ENCODE results near the gene SPDYE3. TPM values are rescaled to one million over a fixed set of nuclear protein-coding genes. Genes with fewer than 3 reads are reported as not detected.
"Not testable (repeated sequence)": the region's sequence is repeated elsewhere in the genome, so short reads cannot be mapped to it uniquely, and the experiment has no call there.

The SPDYE3 gene
- total RNA-seq, 6 experiments from 2014 or later, result not detected

DNA sequence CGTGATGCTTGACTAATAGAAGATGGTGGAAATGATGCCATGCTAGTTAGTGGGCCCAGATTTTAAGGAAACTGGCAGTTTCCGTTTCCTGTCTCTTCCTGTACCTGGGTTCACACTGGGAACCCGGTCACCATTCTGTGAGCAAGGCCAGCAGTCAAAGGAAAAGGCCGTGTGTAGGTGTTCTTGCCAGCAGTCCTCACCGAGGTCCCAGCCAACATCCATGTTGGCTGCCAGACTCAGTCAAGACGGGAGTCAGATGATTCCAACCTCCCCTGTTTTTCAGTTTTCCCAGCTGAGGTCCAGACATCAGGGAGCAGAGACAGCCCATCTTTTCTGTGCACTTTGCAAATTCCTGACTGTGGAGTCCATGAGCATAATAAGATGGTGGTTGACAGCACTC lies 35.3 kb downstream of the SPDYE3 start:
- Histone ChIP-seq H3K9me3 (no peaks in the 10 kb centered on the region), H3K27ac (no peak overlapping the region), H3K27me3 (no peaks in the 10 kb centered on the region), H3K36me3 (peaks cover 0 to 37% (median 14%) of the 10 kb centered on the region in 4 donors), H3K4me3 (no peak overlapping the region), H3K4me1 (peaks cover 0 to 11% (median under 1%) of the 10 kb centered on the region in 4 donors)
- intact Hi-C loops (cut with DNase I), result no loop called here
- peak in 1 of 4 donors; percentile 38 for ATAC-seq
- no peak for TF ChIP-seq CTCF (IDR thresholded peaks at IDR 0.05)
- 43% methylated on average over 3 of the region's 6 CpGs for WGBS (ENCODE audit: insufficient coverage, low coverage, low lambda C conversion rate, missing lambda C conversion rate)
- DNase-seq, result no peak

DNA sequence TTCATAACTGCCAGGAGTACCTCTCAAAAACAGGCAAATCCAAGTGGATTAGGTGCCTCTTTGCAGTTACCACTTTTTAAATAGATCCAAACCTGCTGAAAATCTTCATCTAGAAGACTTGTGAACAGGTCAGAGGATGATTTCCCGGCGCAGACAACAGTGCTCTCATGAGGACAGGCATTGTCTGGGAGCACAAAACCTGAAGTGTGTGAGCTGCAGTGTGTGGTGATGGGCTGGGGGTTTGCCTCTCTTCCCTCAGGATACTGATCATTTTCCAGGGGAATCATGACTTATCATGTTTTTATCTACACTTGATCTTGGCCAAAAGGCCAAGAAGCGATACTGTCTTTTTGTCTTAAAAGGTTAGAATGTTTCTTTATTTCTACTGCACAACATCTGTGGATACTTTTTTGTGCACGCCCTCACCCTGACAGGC lies 36.6 kb downstream of the SPDYE3 start:
- intact Hi-C loops (cut with DNase I); H3K9me3 ChIP-seq; H3K27me3 ChIP-seq; H3K27ac ChIP-seq; H3K4me3 ChIP-seq; DNase-seq: not testable (repeated sequence)
- peak in 1 of 4 donors; percentile 11 for ATAC-seq
- 92% methylated on average over 2 of the region's 4 CpGs for WGBS (ENCODE audit: insufficient coverage, low coverage, low lambda C conversion rate, missing lambda C conversion rate)
- H3K36me3 ChIP-seq, result peaks cover 0 to 45% (median 18%) of the 10 kb centered on the region in 4 donors
- peaks cover 0 to 11% (median under 1%) of the 10 kb centered on the region in 4 donors for H3K4me1 ChIP-seq

GRCh38 chr7:100344560-100345287 lies 37.2 kb downstream of the SPDYE3 start:
- peak; percentile 34 to 43 (median 40) for TF ChIP-seq CTCF (IDR thresholded peaks at IDR 0.05)
- intact Hi-C loops (cut with DNase I); H3K27me3 ChIP-seq; DNase-seq; H3K4me3 ChIP-seq; H3K9me3 ChIP-seq: not testable (repeated sequence)
- H3K4me1 ChIP-seq, result peaks cover 0 to 11% (median under 1%) of the 10 kb centered on the region in 4 donors
- WGBS (ENCODE audit: insufficient coverage, low coverage, low lambda C conversion rate, missing lambda C conversion rate), result 58% methylated on average over 6 of the region's 13 CpGs
- peak; percentile 90 to 92 (median 91) for ATAC-seq
- H3K27ac ChIP-seq, result peak overlapping the region in 1 of 3 donors; percentile 18
- H3K36me3 ChIP-seq, result peaks cover 0 to 46% (median 23%) of the 10 kb centered on the region in 4 donors

- intact Hi-C loops (cut with DNase I); H3K4me3 ChIP-seq; H3K9me3 ChIP-seq; H3K27ac ChIP-seq; H3K27me3 ChIP-seq: not testable (repeated sequence)
- WGBS (ENCODE audit: insufficient coverage, low coverage, low lambda C conversion rate, missing lambda C conversion rate), result 0% methylated on average over 3 of the region's 5 CpGs
- ATAC-seq (peak; percentile 54 to 66 (median 58)), DNase-seq (peak; percentile 79 to 86 (median 81))
- H3K36me3 ChIP-seq, result peaks cover 0 to 51% (median 27%) of the 10 kb centered on the region in 4 donors
- peaks cover 0 to 11% (median under 1%) of the 10 kb centered on the region in 4 donors for H3K4me1 ChIP-seq
- peak; percentile 46 to 58 (median 52) for TF ChIP-seq CTCF (IDR thresholded peaks at IDR 0.05)
Measured at GRCh38 chr7:100345288-100345672, 37.8 kb downstream of the SPDYE3 start.

GRCh38 chr7:100346921-100347320 lies 39.4 kb downstream of the SPDYE3 start:
- TF ChIP-seq POLR2A (IDR thresholded peaks at IDR 0.05) (no peak), CTCF (IDR thresholded peaks at IDR 0.05) (no peak)
- Histone ChIP-seq H3K9me3 (no peaks in the 10 kb centered on the region), H3K4me3 (no peak overlapping the region), H3K27me3 (no peaks in the 10 kb centered on the region), H3K4me1 (peaks cover 0 to 11% (median under 1%) of the 10 kb centered on the region in 4 donors), H3K27ac (no peak overlapping the region), H3K36me3 (peaks cover 0 to 61% (median 30%) of the 10 kb centered on the region in 4 donors)
- intact Hi-C loops (cut with DNase I), result no loop called here
- ATAC-seq, result no peak
- no peak for DNase-seq

All from right lobe of liver (tissue), 6 donors.